HG03354 (cell line): ENCODE measurements around the gene AKAP12.
"Not testable (repeated sequence)": the region's sequence is repeated elsewhere in the genome, so short reads cannot be mapped to it uniquely, and the experiment has no call there.

ENCODE experiments used
- ATAC-seq: cut with Tn5 transposase; IDR thresholded peaks from one replicate; pipeline ENCODE4 v1.9.1; 2021; ENCODE audit warnings: mild to moderate bottlenecking; ENCODE audit not compliant: unreplicated experiment, poor library complexity, severe bottlenecking

The AKAP12 gene

GRCh38 chr6:151335930-151336329, 96.2 kb downstream of the AKAP12 start:
- ATAC-seq = no peak

- no peak for ATAC-seq
Observed at GRCh38 chr6:151338651-151339200, 99.0 kb downstream of the AKAP12 start.

GRCh38 chr6:151339369-151339768, 99.6 kb downstream of the AKAP12 start:
- ATAC-seq = no peak

GRCh38 chr6:151340219-151340978, 100.6 kb downstream of the AKAP12 start:
- no peak for ATAC-seq

- no peak for ATAC-seq
Observed at GRCh38 chr6:151341476-151342195, 101.9 kb downstream of the AKAP12 start.

- ATAC-seq = not testable (repeated sequence)
Observed at GRCh38 chr6:151342750-151343149, 103.0 kb downstream of the AKAP12 start.

- no peak for ATAC-seq
Observed at GRCh38 chr6:151349651-151350270, 110.0 kb downstream of the AKAP12 start.

- ATAC-seq = no peak
Observed at GRCh38 chr6:151350442-151351145, 110.8 kb downstream of the AKAP12 start.

GRCh38 chr6:151351146-151351700, 111.5 kb downstream of the AKAP12 start:
- no peak for ATAC-seq

- no peak for ATAC-seq
Observed at GRCh38 chr6:151351731-151352130, 112.0 kb downstream of the AKAP12 start.

GRCh38 chr6:151352410-151353396, 112.9 kb downstream of the AKAP12 start:
- ATAC-seq = no peak

- ATAC-seq = no peak
Observed at GRCh38 chr6:151353795-151354194, 114.0 kb downstream of the AKAP12 start.

- ATAC-seq = not testable (repeated sequence)
Observed at GRCh38 chr6:151356983-151357382, 117.2 kb downstream of the AKAP12 start.

GRCh38 chr6:151357758-151358436, 118.1 kb downstream of the AKAP12 start:
- no peak for ATAC-seq

GRCh38 chr6:151358475-151358874, 118.7 kb downstream of the AKAP12 start:
- ATAC-seq = no peak

- no peak for ATAC-seq
Observed at GRCh38 chr6:151359486-151359885, 119.7 kb downstream of the AKAP12 start.

GRCh38 chr6:151365233-151365632, 125.5 kb downstream of the AKAP12 start:
- ATAC-seq = no peak

- ATAC-seq = no peak
Observed at GRCh38 chr6:151370509-151371078, 130.8 kb downstream of the AKAP12 start.
